Neural progenitor cell (in vitro differentiated cells): ENCODE data around the gene SCP2. TPM values are rescaled to one million over a fixed set of nuclear protein-coding genes. Genes with fewer than 3 reads are reported as not detected.

Experiments
- DNase-seq: peaks from one replicate; pipeline ENCODE4 v3.0.0-alpha.2; 2016; ENCODE audit warnings: low spot score
- H2AFZ ChIP-seq: fragments of 200-600 bp; sonication (generic); replicated peaks from 2 replicates; pipeline ENCODE4 v1.6.1; 2016; ENCODE audit warnings: antibody characterized with exemption
- H3F3A ChIP-seq: fragments of 200-600 bp; sonication (generic); 2 replicates; pipeline ENCODE4 v1.6.1; 2016; ENCODE audit warnings: antibody characterized with exemption, low read depth
- H3K27ac ChIP-seq: fragments of 200-600 bp; sonication (generic); 2 replicates; pipeline ENCODE4 v1.5.1; 2016; ENCODE audit warnings: mild to moderate bottlenecking
- H3K27me3 ChIP-seq: fragments of 200-600 bp; sonication (generic); 2 replicates; pipeline ENCODE4 v1.6.1; 2016; ENCODE audit warnings: mild to moderate bottlenecking, moderate library complexity
- H3K36me3 ChIP-seq: fragments of 200-600 bp; sonication (generic); 2 replicates; pipeline ENCODE4 v1.5.1; 2016
- H3K4me1 ChIP-seq: fragments of 200-600 bp; sonication (generic); 2 replicates; pipeline ENCODE4 v1.6.1; 2016; ENCODE audit warnings: mixed run types
- H3K4me2 ChIP-seq: fragments of 200-600 bp; sonication (generic); 2 replicates; pipeline ENCODE4 v1.6.1; 2016
- H3K4me3 ChIP-seq: fragments of 200-600 bp; sonication (generic); 2 replicates; pipeline ENCODE4 v1.5.1; 2016
- H3K79me2 ChIP-seq: fragments of 200-600 bp; sonication (generic); 2 replicates; pipeline ENCODE4 v1.6.1; 2016; ENCODE audit warnings: low read depth
- H3K9ac ChIP-seq: fragments of 200-600 bp; sonication (generic); 2 replicates; pipeline ENCODE4 v1.6.1; 2016
- H3K9me3 ChIP-seq: fragments of 200-600 bp; sonication (generic); 2 replicates; pipeline ENCODE4 v1.5.1; 2016; ENCODE audit warnings: low read depth
- H4K20me1 ChIP-seq: fragments of 200-600 bp; sonication (generic); 2 replicates; pipeline ENCODE4 v1.6.1; 2016; ENCODE audit warnings: low read depth
- H3K27ac Mint-ChIP-seq: 3 replicates; pipeline ENCODE4 v1.8.0; 2021; ENCODE audit warnings: mixed read lengths
- H3K27me3 Mint-ChIP-seq: 2 replicates; pipeline ENCODE4 v1.8.0; 2022; ENCODE audit warnings: low read depth, mild to moderate bottlenecking, inconsistent platforms, moderate library complexity, mixed read lengths; ENCODE audit not compliant: insufficient read depth
- H3K36me3 Mint-ChIP-seq: 3 replicates; pipeline ENCODE4 v1.8.0; 2021; ENCODE audit warnings: mixed read lengths
- H3K4me1 Mint-ChIP-seq: 3 replicates; pipeline ENCODE4 v1.8.0; 2021; ENCODE audit warnings: mixed read lengths
- H3K4me3 Mint-ChIP-seq: 3 replicates; pipeline ENCODE4 v1.8.0; 2021; ENCODE audit warnings: mild to moderate bottlenecking, moderate library complexity, mixed read lengths
- H3K9me3 Mint-ChIP-seq: 3 replicates; pipeline ENCODE4 v1.8.0; 2020; ENCODE audit warnings: mixed read lengths
- EZH2 ChIP-seq: fragments of 200-600 bp; sonication (generic); IDR thresholded peaks from 2 replicates; pipeline ENCODE4 v1.6.1; 2017; ENCODE audit warnings: antibody characterized with exemption, mild to moderate bottlenecking, moderate library complexity
- EZH2phosphoT487 ChIP-seq: fragments of 200-600 bp; sonication (generic); IDR thresholded peaks from 2 replicates; pipeline ENCODE4 v1.6.1; 2017; ENCODE audit warnings: antibody characterized with exemption
- total RNA-seq: library from RNA; depleted of rRNA; stranded (reverse); fragments of >200 nt; gene quantifications from 2 replicates; pipeline ENCODE4 v1.2.3, GENCODE V29; 2015; ENCODE audit warnings: low replicate concordance
- TF ChIP-seq, protein P1 (sequence below): fragments of 200-600 bp; sonication (generic); IDR thresholded peaks from 2 replicates; pipeline ENCODE4 v1.5.1; 2017; ENCODE audit warnings: antibody characterized with exemption, mild to moderate bottlenecking

The SCP2 gene
- total RNA-seq, 1 donor from 2014 or later: 101 TPM

DNA sequence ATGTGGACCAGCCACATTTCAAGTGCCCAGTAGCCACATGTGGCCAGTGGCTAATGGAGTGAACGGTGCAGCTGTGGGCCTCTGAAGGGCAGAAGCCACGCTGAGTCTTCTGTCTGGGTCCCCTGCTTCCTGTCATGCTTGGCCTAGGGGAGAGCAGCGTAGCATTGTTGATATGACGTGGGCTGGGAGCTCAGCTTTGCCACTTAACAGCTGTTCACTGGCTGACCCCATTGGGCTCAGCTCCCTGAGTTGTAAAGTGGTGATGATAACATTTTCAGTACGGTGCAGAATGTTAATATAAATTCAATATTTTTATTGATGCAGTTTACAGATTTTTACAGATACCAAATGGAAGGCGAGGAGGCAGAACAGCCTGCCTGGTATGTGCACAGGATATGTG, 139.4 kb downstream of the SCP2 start:
- H2AFZ ChIP-seq: no peak overlapping the region
- H3K36me3 Mint-ChIP-seq: no peaks in the 10 kb centered on the region
- H3K4me2 ChIP-seq: no peak overlapping the region
- no peaks in the 10 kb centered on the region for H3K9me3 Mint-ChIP-seq
- DNase-seq: no peak
- H3F3A ChIP-seq: peaks cover 5% of the 10 kb centered on the region
- no peak overlapping the region for H3K9ac ChIP-seq
- H4K20me1 ChIP-seq: no peaks in the 10 kb centered on the region
- H3K27ac ChIP-seq: no peak overlapping the region
- peaks cover 35% of the 10 kb centered on the region for H3K27me3 Mint-ChIP-seq
- H3K9me3 ChIP-seq: no peaks in the 10 kb centered on the region
- TF ChIP-seq, protein P1, sequence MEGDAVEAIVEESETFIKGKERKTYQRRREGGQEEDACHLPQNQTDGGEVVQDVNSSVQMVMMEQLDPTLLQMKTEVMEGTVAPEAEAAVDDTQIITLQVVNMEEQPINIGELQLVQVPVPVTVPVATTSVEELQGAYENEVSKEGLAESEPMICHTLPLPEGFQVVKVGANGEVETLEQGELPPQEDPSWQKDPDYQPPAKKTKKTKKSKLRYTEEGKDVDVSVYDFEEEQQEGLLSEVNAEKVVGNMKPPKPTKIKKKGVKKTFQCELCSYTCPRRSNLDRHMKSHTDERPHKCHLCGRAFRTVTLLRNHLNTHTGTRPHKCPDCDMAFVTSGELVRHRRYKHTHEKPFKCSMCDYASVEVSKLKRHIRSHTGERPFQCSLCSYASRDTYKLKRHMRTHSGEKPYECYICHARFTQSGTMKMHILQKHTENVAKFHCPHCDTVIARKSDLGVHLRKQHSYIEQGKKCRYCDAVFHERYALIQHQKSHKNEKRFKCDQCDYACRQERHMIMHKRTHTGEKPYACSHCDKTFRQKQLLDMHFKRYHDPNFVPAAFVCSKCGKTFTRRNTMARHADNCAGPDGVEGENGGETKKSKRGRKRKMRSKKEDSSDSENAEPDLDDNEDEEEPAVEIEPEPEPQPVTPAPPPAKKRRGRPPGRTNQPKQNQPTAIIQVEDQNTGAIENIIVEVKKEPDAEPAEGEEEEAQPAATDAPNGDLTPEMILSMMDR: no peak
- TF ChIP-seq EZH2phosphoT487 (no peak), EZH2 (no peak)
- H3K4me1 ChIP-seq: peaks cover 8% of the 10 kb centered on the region
- H3K27ac Mint-ChIP-seq: no peak overlapping the region
- H3K36me3 ChIP-seq: no peaks in the 10 kb centered on the region
- no peak overlapping the region for H3K4me3 ChIP-seq
- no peak overlapping the region for H3K4me3 Mint-ChIP-seq
- no peaks in the 10 kb centered on the region for H3K79me2 ChIP-seq
- peaks cover 11% of the 10 kb centered on the region for H3K4me1 Mint-ChIP-seq
- peaks cover 40% of the 10 kb centered on the region for H3K27me3 ChIP-seq

DNA sequence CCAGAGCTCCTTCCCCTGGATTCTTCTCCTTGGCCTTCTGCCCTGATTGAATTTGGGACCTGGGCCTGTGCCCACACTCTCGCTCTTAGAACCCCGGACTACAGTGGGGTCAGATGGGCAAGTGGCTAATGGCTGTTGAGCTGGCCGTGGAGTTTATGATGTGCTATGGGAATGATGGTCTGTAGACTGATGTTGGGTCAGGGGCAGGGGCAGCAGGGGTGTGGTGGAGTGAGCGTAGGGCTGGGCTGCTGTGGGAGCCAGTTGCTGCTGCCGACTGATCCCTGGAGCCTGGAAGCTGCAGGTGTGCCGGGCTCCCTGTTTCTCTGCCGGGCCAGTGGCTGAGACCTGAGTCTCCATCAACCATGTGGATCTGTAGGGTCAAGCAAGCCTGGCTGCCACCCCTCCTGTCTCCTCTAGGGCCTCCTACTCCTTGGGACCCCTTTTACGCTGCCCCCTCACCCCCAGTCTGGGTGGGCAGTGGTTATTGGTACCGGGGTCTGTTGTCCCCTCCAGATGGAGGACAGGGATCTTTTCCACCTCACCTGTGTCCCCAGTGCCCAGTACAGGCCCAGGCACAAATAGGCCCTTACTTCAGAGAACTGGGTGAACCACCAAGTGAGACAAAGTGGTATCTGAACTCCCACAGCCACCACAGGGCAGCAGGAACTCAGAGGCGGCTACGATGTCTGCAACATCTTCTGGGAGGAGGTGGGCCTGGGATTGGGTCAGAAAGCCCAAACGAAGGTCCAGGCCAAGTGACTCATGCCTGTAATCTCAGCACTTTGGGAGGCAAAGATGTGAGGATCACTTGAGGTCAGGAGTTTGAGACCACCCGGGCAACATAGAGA, 140.0 kb downstream of the SCP2 start:
- no peak overlapping the region for H3K9ac ChIP-seq
- H3K27ac ChIP-seq: no peak overlapping the region
- TF ChIP-seq EZH2: no peak
- TF ChIP-seq, protein P1: no peak
- no peak for TF ChIP-seq EZH2phosphoT487
- no peaks in the 10 kb centered on the region for H4K20me1 ChIP-seq
- DNase-seq: no peak
- no peaks in the 10 kb centered on the region for H3K79me2 ChIP-seq
- Mint-ChIP-seq H3K27ac (peak overlapping the region; percentile 77), H3K4me1 (peaks cover 11% of the 10 kb centered on the region), H3K36me3 (no peaks in the 10 kb centered on the region), H3K27me3 (peaks cover 32% of the 10 kb centered on the region), H3K9me3 (no peaks in the 10 kb centered on the region), H3K4me3 (peak overlapping the region; percentile 10)
- H3K36me3 ChIP-seq: no peaks in the 10 kb centered on the region
- no peak overlapping the region for H3K4me2 ChIP-seq
- H3K9me3 ChIP-seq: no peaks in the 10 kb centered on the region
- H3K4me1 ChIP-seq: peaks cover 6% of the 10 kb centered on the region
- H3K27me3 ChIP-seq: peaks cover 34% of the 10 kb centered on the region
- no peak overlapping the region for H3K4me3 ChIP-seq
- peaks cover 5% of the 10 kb centered on the region for H3F3A ChIP-seq
- H2AFZ ChIP-seq: no peak overlapping the region

DNA sequence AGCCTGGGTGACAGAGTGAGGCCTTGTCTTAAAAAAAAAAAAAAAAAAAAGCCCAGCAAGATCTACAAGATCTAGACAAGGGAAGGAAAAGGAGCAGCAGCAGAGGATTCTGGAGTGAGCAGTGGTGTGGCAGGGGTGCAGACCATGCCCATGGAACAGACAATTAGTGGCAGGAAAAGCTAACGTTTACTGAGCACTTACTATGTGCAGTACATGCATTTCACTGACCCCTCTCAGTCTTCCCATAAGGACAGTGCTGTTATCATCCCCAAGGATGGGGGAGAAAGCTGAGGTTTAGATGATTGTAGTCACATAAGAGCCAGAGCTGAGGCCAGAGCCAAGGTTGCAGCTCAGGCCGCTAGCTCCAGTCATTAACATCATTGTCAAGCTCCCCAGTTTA, 140.8 kb downstream of the SCP2 start:
- peaks cover 5% of the 10 kb centered on the region for H3F3A ChIP-seq
- H3K27me3 ChIP-seq: peaks cover 26% of the 10 kb centered on the region
- H3K4me3 ChIP-seq: no peak overlapping the region
- no peaks in the 10 kb centered on the region for H4K20me1 ChIP-seq
- peaks cover 3% of the 10 kb centered on the region for H3K4me1 ChIP-seq
- H3K4me3 Mint-ChIP-seq: no peak overlapping the region
- peak overlapping the region; percentile 42 for H3K27ac Mint-ChIP-seq
- H3K36me3 ChIP-seq: no peaks in the 10 kb centered on the region
- H3K4me2 ChIP-seq: no peak overlapping the region
- peaks cover 11% of the 10 kb centered on the region for H3K4me1 Mint-ChIP-seq
- DNase-seq: no peak
- no peaks in the 10 kb centered on the region for H3K9me3 ChIP-seq
- H3K36me3 Mint-ChIP-seq: no peaks in the 10 kb centered on the region
- no peak overlapping the region for H3K9ac ChIP-seq
- H3K27me3 Mint-ChIP-seq: peaks cover 30% of the 10 kb centered on the region
- no peaks in the 10 kb centered on the region for H3K9me3 Mint-ChIP-seq
- H3K79me2 ChIP-seq: no peaks in the 10 kb centered on the region
- TF ChIP-seq EZH2phosphoT487 (no peak), EZH2 (no peak)
- TF ChIP-seq, protein P1: no peak
- H3K27ac ChIP-seq: no peak overlapping the region
- H2AFZ ChIP-seq: no peak overlapping the region
